CD4-positive, alpha-beta T cell treated with Interleukin-21 for 1 hour (primary cell): Measurements from ENCODE around the gene MTMR2.

ENCODE experiments used
- DNase-seq: peaks from one replicate; pipeline ENCODE4 v3.0.0-alpha.2; 2020

MTMR2 gene

GRCh38 chr11:95917193-95918036 lies 6.5 kb downstream of the MTMR2 start:
- no peak for DNase-seq

GRCh38 chr11:95916049-95916448 lies 7.9 kb downstream of the MTMR2 start:
- DNase-seq, result no peak

- no peak for DNase-seq
These were observed 8.9 kb downstream of the MTMR2 start for GRCh38 chr11:95915051-95915450.

GRCh38 chr11:95913830-95914615 lies 9.9 kb downstream of the MTMR2 start:
- no peak for DNase-seq

GRCh38 chr11:95912902-95913560 lies 10.9 kb downstream of the MTMR2 start:
- DNase-seq, result no peak

- no peak for DNase-seq
These were observed 12.5 kb downstream of the MTMR2 start for GRCh38 chr11:95911369-95911759.

GRCh38 chr11:95910638-95911368 lies 13.1 kb downstream of the MTMR2 start:
- no peak for DNase-seq

GRCh38 chr11:95908826-95909225 lies 15.1 kb downstream of the MTMR2 start:
- DNase-seq, result no peak

- no peak for DNase-seq
These were observed 16.4 kb downstream of the MTMR2 start for GRCh38 chr11:95907476-95907875.

- DNase-seq, result no peak
These were observed 19.8 kb downstream of the MTMR2 start for GRCh38 chr11:95904009-95904650.

GRCh38 chr11:95898782-95899181 lies 25.1 kb downstream of the MTMR2 start:
- no peak for DNase-seq

- DNase-seq, result no peak
These were observed 26.2 kb downstream of the MTMR2 start for GRCh38 chr11:95897731-95898130.

GRCh38 chr11:95895815-95896214 lies 28.1 kb downstream of the MTMR2 start:
- no peak for DNase-seq

GRCh38 chr11:95892892-95893570 lies 30.9 kb downstream of the MTMR2 start:
- DNase-seq, result no peak

- no peak for DNase-seq
These were observed 31.4 kb downstream of the MTMR2 start for GRCh38 chr11:95892492-95892891.

- DNase-seq, result no peak
These were observed 32.3 kb downstream of the MTMR2 start for GRCh38 chr11:95891423-95892170.

GRCh38 chr11:95888852-95889251 lies 35.1 kb downstream of the MTMR2 start:
- no peak for DNase-seq

GRCh38 chr11:95888439-95888838 lies 35.5 kb downstream of the MTMR2 start:
- DNase-seq, result no peak

- no peak for DNase-seq
These were observed 37.4 kb downstream of the MTMR2 start for GRCh38 chr11:95886462-95886861.

GRCh38 chr11:95884802-95885201 lies 39.1 kb downstream of the MTMR2 start:
- no peak for DNase-seq

GRCh38 chr11:95884376-95884775 lies 39.5 kb downstream of the MTMR2 start:
- DNase-seq, result no peak
